GM18508 (cell line): ENCODE results near the gene PTH.

ENCODE experiments used
- ATAC-seq: cut with Tn5 transposase; IDR thresholded peaks from one replicate; pipeline ENCODE4 v1.9.1; 2021; ENCODE audit warnings: moderate number of reproducible peaks; ENCODE audit not compliant: insufficient read depth, unreplicated experiment

PTH gene

GRCh38 chr11:13495929-13496328 is at the start of gene PTH:
Gene PTH (minus strand): TSS chr11:13495997. CDS start chr11:13492855, 3,142 bp downstream.
- no peak for ATAC-seq

- ATAC-seq = no peak
Measured at GRCh38 chr11:13538044-13538443, 42.2 kb upstream of the PTH start.

GRCh38 chr11:13535819-13536218 is 40.0 kb upstream of the PTH start:
- no peak for ATAC-seq

- ATAC-seq = no peak
Measured at GRCh38 chr11:13534358-13534757, 38.6 kb upstream of the PTH start.

- no peak for ATAC-seq
Measured at GRCh38 chr11:13525257-13525656, 29.5 kb upstream of the PTH start.

GRCh38 chr11:13503393-13503792 is 7.6 kb upstream of the PTH start:
- no peak for ATAC-seq

GRCh38 chr11:13502492-13502891 is 6.7 kb upstream of the PTH start:
- no peak for ATAC-seq

- ATAC-seq = no peak
Measured at GRCh38 chr11:13494051-13494450, 1.7 kb downstream of the PTH start.

GRCh38 chr11:13487661-13488030 is 8.2 kb downstream of the PTH start:
- ATAC-seq = peak; percentile 61

- ATAC-seq = peak; percentile 86
Measured at GRCh38 chr11:13486926-13487660, 8.7 kb downstream of the PTH start.

GRCh38 chr11:13480198-13480597 is 15.6 kb downstream of the PTH start:
- ATAC-seq = no peak

- no peak for ATAC-seq
Measured at GRCh38 chr11:13479688-13480087, 16.1 kb downstream of the PTH start.

GRCh38 chr11:13475091-13475490 is 20.7 kb downstream of the PTH start:
- no peak for ATAC-seq

- ATAC-seq = no peak
Measured at GRCh38 chr11:13473013-13473722, 22.6 kb downstream of the PTH start.

- ATAC-seq = no peak
Measured at GRCh38 chr11:13468750-13469149, 27.0 kb downstream of the PTH start.

GRCh38 chr11:13465909-13466371 is 29.9 kb downstream of the PTH start:
- no peak for ATAC-seq

GRCh38 chr11:13463779-13464290 is 32.0 kb downstream of the PTH start:
- ATAC-seq = no peak

GRCh38 chr11:13462901-13463778 is 32.7 kb downstream of the PTH start, which contains the start of gene BTBD10:
Gene BTBD10 (minus strand): TSS chr11:13463222. CDS start chr11:13445124, 18,098 bp downstream.
- ATAC-seq = peak; percentile 84

- peak; percentile 22 for ATAC-seq
Measured at GRCh38 chr11:13462311-13462900, 33.4 kb downstream of the PTH start.

- ATAC-seq = no peak
Measured at GRCh38 chr11:13461291-13461690, 34.5 kb downstream of the PTH start.
